SK-N-SH (cell line): ENCODE measurements around the gene FLG.

Experiments used
- CTCF ChIP-seq: fragments of 200-600 bp; sonication (generic); IDR thresholded peaks from 2 replicates; pipeline ENCODE4 v1.6.1; 2017; ENCODE audit warnings: antibody characterized with exemption, mild to moderate bottlenecking, moderate library complexity
- MXI1 ChIP-seq: IDR thresholded peaks from 2 replicates; pipeline ENCODE4 v1.6.1; 2012; ENCODE audit warnings: mild to moderate bottlenecking, low read depth, low read length, improper control_type of control experiment
- USF2 ChIP-seq: fragments of 150-350 bp; IDR thresholded peaks from 2 replicates; pipeline ENCODE4 v1.6.1; 2017; ENCODE audit warnings: antibody characterized with exemption, low read length, low read depth, borderline replicate concordance

- no peak for TF ChIP-seq MXI1
- TF ChIP-seq USF2: no peak
- TF ChIP-seq CTCF: no peak
Measured at GRCh38 chr1:152313970-152314369, 11.1 kb downstream of the FLG start.
